ENCODE measurements around the gene TMEM175. TPM values are rescaled to one million over a fixed set of nuclear protein-coding genes. Genes with fewer than 3 reads are reported as not detected.

TMEM175 gene
- total and polyA plus RNA-seq, 2 of the 4 experiments (the other 2 are of a cell fraction), result 7.7 to 41.9 TPM

DNA sequence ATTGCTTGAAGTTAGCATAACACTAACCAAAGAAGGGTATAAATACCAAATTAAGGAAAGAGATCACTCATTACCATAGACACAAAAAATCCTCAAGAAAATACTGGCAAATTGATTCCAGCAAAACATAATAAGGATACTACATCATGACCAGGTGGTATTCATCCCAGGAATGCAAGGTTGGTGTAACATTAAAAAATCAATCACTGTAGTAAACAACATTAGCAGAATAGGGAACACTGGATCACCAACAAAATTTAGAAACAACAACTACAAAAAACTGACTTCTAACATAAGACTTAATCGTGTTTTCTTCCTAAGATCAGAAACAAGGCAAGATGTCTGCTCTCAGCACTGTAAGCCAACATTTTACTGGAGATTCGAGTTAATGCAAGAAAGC, 14.3 kb upstream of the TMEM175 start:
- Histone ChIP-seq H2BK15ac (ENCODE audit: low read depth, low read length) (no peak overlapping the region), H4K8ac (ENCODE audit: low read depth in 2 of 2, low read length in 2 of 2) (no peak overlapping the region), H3K27me3 (ENCODE audit: control insufficient read depth, insufficient read depth, low read length) (no peaks in the 10 kb centered on the region), H3K14ac (replicated peaks; ENCODE audit: low read depth, low read length) (no peak overlapping the region), H3K4me1 (ENCODE audit: control insufficient read depth, insufficient read depth, low read length) (no peaks in the 10 kb centered on the region), H3K9me1 (ENCODE audit: insufficient read depth, low read length) (peaks cover 8% of the 10 kb centered on the region), H3K79me1 (ENCODE audit: low read depth in 1 of 2, low read length in 2 of 2) (peaks cover 16 to 73% of the 10 kb centered on the region in 2 experiments), H2BK20ac (ENCODE audit: low read depth, low read length) (no peak overlapping the region), H2BK120ac (ENCODE audit: low read depth, low read length) (no peak overlapping the region), H3K23ac (ENCODE audit: low read depth, low read length) (no peak overlapping the region), H3K27ac (ENCODE audit: insufficient read depth, low read length) (no peak overlapping the region), H2AK5ac (ENCODE audit: low read depth, low read length) (no peak overlapping the region), H4K5ac (ENCODE audit: low read depth, low read length) (no peak overlapping the region), H4K20me1 (ENCODE audit: insufficient read depth, low read length) (peaks cover 89% of the 10 kb centered on the region), H3K56ac (ENCODE audit: extremely low read depth, insufficient read depth, low read length) (no peak overlapping the region), H2AFZ (replicated peaks; ENCODE audit: low read length, poor library complexity) (no peak overlapping the region), H3K4ac (ENCODE audit: low read depth, low read length) (no peak overlapping the region), H2BK5ac (ENCODE audit: low read depth, low read length, poor library complexity, severe bottlenecking) (no peak overlapping the region), H3K18ac (ENCODE audit: low read depth, low read length) (no peak overlapping the region), H4K91ac (ENCODE audit: insufficient read depth, low read depth, low read length) (no peak overlapping the region), H3K4me3 (ENCODE audit: insufficient read depth, low read depth, low read length) (no peak overlapping the region), H3K9ac (ENCODE audit: low read depth, low read length) (no peak overlapping the region), H3K9me3 (ENCODE audit: control insufficient read depth, insufficient read depth, low read length) (no peaks in the 10 kb centered on the region), H2AK9ac (replicated peaks; ENCODE audit: low read depth, low read length, poor library complexity) (no peak overlapping the region), H3K4me2 (ENCODE audit: low read depth, low read length) (no peak overlapping the region), H3K36me3 (ENCODE audit: control insufficient read depth, insufficient read depth, low read length) (peaks cover 7% of the 10 kb centered on the region)
- no TSS peak for BruUV-seq (replicated peaks)
- TF ChIP-seq, protein P1, sequence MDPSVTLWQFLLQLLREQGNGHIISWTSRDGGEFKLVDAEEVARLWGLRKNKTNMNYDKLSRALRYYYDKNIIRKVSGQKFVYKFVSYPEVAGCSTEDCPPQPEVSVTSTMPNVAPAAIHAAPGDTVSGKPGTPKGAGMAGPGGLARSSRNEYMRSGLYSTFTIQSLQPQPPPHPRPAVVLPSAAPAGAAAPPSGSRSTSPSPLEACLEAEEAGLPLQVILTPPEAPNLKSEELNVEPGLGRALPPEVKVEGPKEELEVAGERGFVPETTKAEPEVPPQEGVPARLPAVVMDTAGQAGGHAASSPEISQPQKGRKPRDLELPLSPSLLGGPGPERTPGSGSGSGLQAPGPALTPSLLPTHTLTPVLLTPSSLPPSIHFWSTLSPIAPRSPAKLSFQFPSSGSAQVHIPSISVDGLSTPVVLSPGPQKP (IDR thresholded peaks at IDR 0.05; ENCODE audit: borderline replicate concordance, low read depth, low read length), result no peak
- TF ChIP-seq MAZ (IDR thresholded peaks at IDR 0.05; ENCODE audit: borderline replicate concordance, low read depth, low read length) (no peak), MXI1 (IDR thresholded peaks at IDR 0.05; ENCODE audit: borderline replicate concordance, low read depth, low read length) (no peak), RAD21 (IDR thresholded peaks at IDR 0.05; ENCODE audit: low read length) (no peak), CHD1 (IDR thresholded peaks at IDR 0.05; ENCODE audit: low read depth, low read length) (no peak), NFE2L2 (IDR thresholded peaks at IDR 0.05; ENCODE audit: low read depth, low read length) (no peak), FOS (IDR thresholded peaks at IDR 0.05; ENCODE audit: low read depth, low read length) (no peak), SMC3 (IDR thresholded peaks at IDR 0.05; ENCODE audit: low read depth, low read length) (no peak), RFX5 (IDR thresholded peaks at IDR 0.05; ENCODE audit: low read depth, low read length) (no peak), BHLHE40 (IDR thresholded peaks at IDR 0.05; ENCODE audit: low read depth, low read length) (no peak), POLR2A (IDR thresholded peaks at IDR 0.05; ENCODE audit: low read depth, low read length) (no peak), CEBPB (IDR thresholded peaks at IDR 0.05; ENCODE audit: low read depth, low read length) (no peak)
- TF ChIP-seq, protein P2, sequence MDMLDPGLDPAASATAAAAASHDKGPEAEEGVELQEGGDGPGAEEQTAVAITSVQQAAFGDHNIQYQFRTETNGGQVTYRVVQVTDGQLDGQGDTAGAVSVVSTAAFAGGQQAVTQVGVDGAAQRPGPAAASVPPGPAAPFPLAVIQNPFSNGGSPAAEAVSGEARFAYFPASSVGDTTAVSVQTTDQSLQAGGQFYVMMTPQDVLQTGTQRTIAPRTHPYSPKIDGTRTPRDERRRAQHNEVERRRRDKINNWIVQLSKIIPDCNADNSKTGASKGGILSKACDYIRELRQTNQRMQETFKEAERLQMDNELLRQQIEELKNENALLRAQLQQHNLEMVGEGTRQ (IDR thresholded peaks at IDR 0.05; ENCODE audit: low read depth, low read length), result no peak
- WGBS, 2 experiments (ENCODE audit: extremely low coverage in 2 of 2, insufficient read length in 1 of 2), result no CpG with 5 or more reads among the region's 2 CpGs
- CTCF ChIA-PET, result no interaction called here
- POLR2A ChIA-PET (ENCODE audit: unreplicated experiment), result no interaction called here
- in situ Hi-C loops (cut with MboI; ENCODE audit: low sequenced_read_pairs), result no loop called here
- dilution Hi-C loops (cut with HindIII; ENCODE audit: low sequenced_read_pairs, unreplicated experiment), result no loop called here
- DNase-seq (no peak), ATAC-seq (ENCODE audit: low read depth) (no peak)
- intact Hi-C loops (cut with micrococcal nuclease), result no loop called here
